Measurements from ENCODE around the gene TANK.
A peak's percentile ranks its signal among the peaks of the same experiment; 100 is the strongest.
"Not testable (repeated sequence)": the region's sequence is repeated elsewhere in the genome, so short reads cannot be mapped to it uniquely, and the experiment has no call there.

The TANK gene

GRCh38 chr2:161160226-161161073 lies at the start of gene TANK:
TANK (plus strand) TSS chr2:161160428; CDS start chr2:161179663, 19,235 bp downstream.
- peak; percentile 82 for DNase-seq

- no peak for DNase-seq
These were observed 48.7 kb upstream of the TANK start for GRCh38 chr2:161111531-161111930.

- no peak for DNase-seq
These were observed 47.3 kb upstream of the TANK start for GRCh38 chr2:161112908-161113307.

GRCh38 chr2:161113693-161114575 lies 46.3 kb upstream of the TANK start:
- no peak for DNase-seq

GRCh38 chr2:161115205-161115604 lies 45.0 kb upstream of the TANK start:
- DNase-seq = no peak

GRCh38 chr2:161115605-161116380 lies 44.4 kb upstream of the TANK start:
- no peak for DNase-seq

GRCh38 chr2:161116509-161116908 lies 43.7 kb upstream of the TANK start:
- DNase-seq = no peak

- no peak for DNase-seq
These were observed 42.7 kb upstream of the TANK start for GRCh38 chr2:161117506-161117905.

- no peak for DNase-seq
These were observed 41.5 kb upstream of the TANK start for GRCh38 chr2:161118722-161119121.

- DNase-seq = no peak
These were observed 40.7 kb upstream of the TANK start for GRCh38 chr2:161119483-161119882.

- DNase-seq = no peak
These were observed 39.5 kb upstream of the TANK start for GRCh38 chr2:161120775-161121174.

GRCh38 chr2:161121622-161122021 lies 38.6 kb upstream of the TANK start:
- DNase-seq = no peak

- peak; percentile 37 for DNase-seq
These were observed 37.3 kb upstream of the TANK start for GRCh38 chr2:161122772-161123530.

- DNase-seq = no peak
These were observed 36.6 kb upstream of the TANK start for GRCh38 chr2:161123531-161124030.

GRCh38 chr2:161124201-161124600 lies 36.0 kb upstream of the TANK start:
- no peak for DNase-seq

GRCh38 chr2:161128885-161129284 lies 31.3 kb upstream of the TANK start:
- no peak for DNase-seq

GRCh38 chr2:161130354-161130753 lies 29.9 kb upstream of the TANK start:
- no peak for DNase-seq

- DNase-seq = no peak
These were observed 29.1 kb upstream of the TANK start for GRCh38 chr2:161131074-161131680.

- no peak for DNase-seq
These were observed 28.4 kb upstream of the TANK start for GRCh38 chr2:161131804-161132203.

- not testable (repeated sequence) for DNase-seq
These were observed 27.8 kb upstream of the TANK start for GRCh38 chr2:161132384-161132783.

- DNase-seq = no peak
These were observed 26.9 kb upstream of the TANK start for GRCh38 chr2:161133366-161133765.
